Stomach (tissue), 9 donors: ENCODE results near the gene CDADC1. TPM values are rescaled to one million over a fixed set of nuclear protein-coding genes. Genes with fewer than 3 reads are reported as not detected.

ENCODE experiments used
- DNase-seq, 2 donors: peaks; one replicate each; pipeline versions ENCODE4 v3.0.0 to v3.0.0-alpha.2; 2013 to 2019
- H3K27ac ChIP-seq, 5 donors: fragments of 200-600 bp in 4 of 5; sonication (generic) in 4 of 5; one replicate each; pipeline ENCODE4 v1.5.1; 2013 to 2019; ENCODE audit warnings: mild to moderate bottlenecking in 1 of 5, moderate library complexity in 1 of 5
- H3K27me3 ChIP-seq, 3 donors: fragments of 200-600 bp; sonication (generic); one replicate each; pipeline ENCODE4 v1.5.1; 2017 to 2019; ENCODE audit warnings: mixed run types in 1 of 3
- H3K36me3 ChIP-seq, 4 donors: fragments of 200-600 bp; sonication (generic); 1 replicate in 3 of 4; 2 replicates in 1 of 4; pipeline ENCODE4 v1.5.1; 2016 to 2019
- H3K4me1 ChIP-seq, 4 donors: fragments of 200-600 bp; sonication (generic); one replicate each; pipeline ENCODE4 v1.5.1; 2016 to 2019
- H3K4me3 ChIP-seq, 4 donors: fragments of 200-600 bp; sonication (generic) in 3 of 4; one replicate each; pipeline ENCODE4 v1.5.1; 2016 to 2019; ENCODE audit warnings: mild to moderate bottlenecking in 1 of 4
- H3K9me3 ChIP-seq, 4 donors: fragments of 200-600 bp; sonication (generic); one replicate each; pipeline ENCODE4 v1.5.1; 2016 to 2019
- CTCF ChIP-seq, 7 experiments: fragments of 450-650 bp in 4 of 7; fragments of 200-600 bp in 3 of 7; sonication (generic) in 3 of 7; IDR thresholded peaks; one replicate each; pipeline ENCODE4 v1.5.1; 2016 to 2019; ENCODE audit warnings: antibody characterized with exemption in 7 of 7, control low read depth in 2 of 7, mild to moderate bottlenecking in 1 of 7
- EP300 ChIP-seq: sonication (generic); formaldehyde crosslinking; IDR thresholded peaks from one replicate; pipeline ENCODE4 v1.6.1; 2017; ENCODE audit warnings: antibody characterized with exemption
- POLR2A ChIP-seq, 4 donors: fragments of 450-650 bp; IDR thresholded peaks; one replicate each; pipeline ENCODE4 v1.6.1; 2016; ENCODE audit warnings: antibody characterized with exemption in 4 of 4, control low read depth in 2 of 4, mild to moderate bottlenecking in 1 of 4, moderate library complexity in 1 of 4
- POLR2AphosphoS5 ChIP-seq, 3 donors: sonication (generic); formaldehyde crosslinking; IDR thresholded peaks; one replicate each; pipeline ENCODE4 v1.6.1; 2016; ENCODE audit warnings: antibody characterized with exemption in 3 of 3
- WGBS, 5 donors: extraction: QIAGEN DNeasy Blood & Tissue Kit in 3 of 5; methylation state at CpG; one replicate each; pipeline versions ENCODE4 v1.1.5 to v1.1.7; 2013 to 2018; 5-methylcytosine and 5-hydroxymethylcytosine counted together
- intact Hi-C: fragments of 100-400 bp; cut with DNase I; formaldehyde crosslinking; loops from one replicate; pipeline ENCODE4 v1.15.1; 2023; ENCODE audit warnings: low total_unique reads
- polyA plus RNA-seq, 3 donors: library from polyadenylated mRNA; stranded (reverse); fragments of 200-250 nt; gene quantifications; one replicate each; pipeline ENCODE4 v1.2.3, GENCODE V29; 2013
- total RNA-seq, 5 donors: library from RNA; depleted of rRNA; stranded (reverse); fragments of >200 nt; gene quantifications; one replicate each; pipeline versions ENCODE4 v1.1.0 to v1.2.3, GENCODE V29; 2014 to 2016
- donor health status: healthy with polysubstance abuse.
- donor health status: Bipolar disorder and iron deficiency.
- donor health status: healthy.

Gene CDADC1
- total and polyA plus RNA-seq, 8 donors, result 4.5 to 37.5 (median 14.6) TPM

GRCh38 chr13:49220036-49220855 is 27.5 kb upstream of the CDADC1 start, which contains the start of gene MLNR:
Gene MLNR (plus strand): TSS chr13:49220338. CDS start chr13:49220338, 0 bp downstream.
- H3K4me1 ChIP-seq, result peaks cover 19 to 52% (median 31%) of the 10 kb centered on the region in 4 donors
- H3K36me3 ChIP-seq, result no peaks in the 10 kb centered on the region
- TF ChIP-seq POLR2AphosphoS5 (IDR thresholded peaks at IDR 0.05) (no peak), CTCF (IDR thresholded peaks at IDR 0.05) (no peak), EP300 (no peak), POLR2A (IDR thresholded peaks at IDR 0.05) (no peak)
- intact Hi-C loops, result no loop called here
- H3K27ac ChIP-seq, result peak within 1 kb of the TSS in 1 of 5 donors; percentile 57
- WGBS, 5 donors, result 2 to 15% (median 4%) methylated on average over 5 to 111 of the region's 111 CpGs
- no peaks in the 10 kb centered on the region for H3K9me3 ChIP-seq
- H3K4me3 ChIP-seq, result peak within 1 kb of the TSS; percentile 48 to 56 (median 52)
- peaks cover 4 to 57% (median 37%) of the 10 kb centered on the region in 3 donors for H3K27me3 ChIP-seq
- peak in 1 of 2 donors; percentile 83 for DNase-seq

- peak in 1 of 2 donors; percentile 50 for DNase-seq
- intact Hi-C loops, result no loop called here
- peak overlapping the region in 1 of 5 donors; percentile 57 for H3K27ac ChIP-seq
- WGBS, 5 donors, result 3 to 14% (median 6%) methylated on average over 25 to 73 of the region's 73 CpGs
- TF ChIP-seq EP300 (no peak), POLR2AphosphoS5 (IDR thresholded peaks at IDR 0.05) (no peak), CTCF (IDR thresholded peaks at IDR 0.05) (no peak), POLR2A (IDR thresholded peaks at IDR 0.05) (no peak)
- no peaks in the 10 kb centered on the region for H3K9me3 ChIP-seq
- no peaks in the 10 kb centered on the region for H3K36me3 ChIP-seq
- peaks cover 19 to 57% (median 37%) of the 10 kb centered on the region in 4 donors for H3K4me1 ChIP-seq
- H3K4me3 ChIP-seq, result peak overlapping the region; percentile 48 to 56 (median 52)
- peaks cover 4 to 57% (median 37%) of the 10 kb centered on the region in 3 donors for H3K27me3 ChIP-seq
Measured at GRCh38 chr13:49220856-49221589, 26.7 kb upstream of the CDADC1 start.

- intact Hi-C loops, result no loop called here
- Histone ChIP-seq H3K27me3 (peaks cover 4 to 57% (median 37%) of the 10 kb centered on the region in 3 donors), H3K36me3 (no peaks in the 10 kb centered on the region), H3K9me3 (no peaks in the 10 kb centered on the region), H3K4me3 (peak overlapping the region in 1 of 4 donors; percentile 50), H3K4me1 (peaks cover 19 to 52% (median 40%) of the 10 kb centered on the region in 4 donors), H3K27ac (peak overlapping the region in 1 of 5 donors; percentile 57)
- no peak for TF ChIP-seq POLR2AphosphoS5 (IDR thresholded peaks at IDR 0.05)
- no peak for TF ChIP-seq EP300
- TF ChIP-seq POLR2A (IDR thresholded peaks at IDR 0.05), result no peak
- TF ChIP-seq CTCF (IDR thresholded peaks at IDR 0.05), result no peak
- WGBS, 5 donors, result 31 to 46% (median 34%) methylated on average over 4 of the region's 4 CpGs
- DNase-seq, result peak; percentile 31 to 75
Measured at GRCh38 chr13:49221590-49221965, 26.1 kb upstream of the CDADC1 start.
